OCI-LY3 (cell line): Measurements from ENCODE around the gene COMMD7.

Experiments
- CTCF ChIP-seq: fragments of 200-600, 300-600 bp; sonication (generic); IDR thresholded peaks from 2 replicates; pipeline ENCODE4 v1.5.1; 2014; ENCODE audit warnings: antibody characterized with exemption, low read length, low read depth
- EZH2phosphoT487 ChIP-seq: fragments of 200-600 bp; shearing (Covaris generic); IDR thresholded peaks from 2 replicates; pipeline ENCODE4 v1.6.1; 2018; ENCODE audit warnings: antibody characterized with exemption, mixed run types, low read depth

- no peak for TF ChIP-seq CTCF
- no peak for TF ChIP-seq EZH2phosphoT487
These were observed 82.6 kb downstream of the COMMD7 start for GRCh38 chr20:32660661-32661060.
